ENCODE measurements around the gene VWDE.

Gene VWDE

DNA sequence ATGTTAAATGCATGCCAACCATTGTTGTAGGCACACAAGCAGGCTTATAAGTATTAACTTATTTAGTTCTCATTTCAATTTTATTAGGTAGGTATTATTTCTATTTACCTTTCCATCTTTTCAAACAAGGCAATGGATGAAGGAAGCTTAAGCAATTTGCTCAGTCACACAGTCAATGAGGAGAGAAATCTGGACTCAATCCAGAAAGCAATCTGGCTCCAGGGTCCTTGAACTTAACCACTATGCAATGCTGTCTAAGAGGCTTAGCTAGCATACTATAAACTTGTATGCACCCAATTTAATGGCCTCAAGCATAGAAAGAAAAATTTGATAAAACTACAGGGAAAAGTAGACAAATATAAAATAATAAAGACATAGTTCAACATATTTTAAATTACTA lies 88.6 kb downstream of the VWDE start:
- in situ Hi-C loops (cut with MboI; ENCODE audit: low pct_unique_long_range_greater_than_20kb, low sequenced_read_pairs, unreplicated experiment) = loop anchor here (25.0 kb wide), 2 partner anchors 253 to 478 kb away; partner anchors contain the start of gene THSD7A
- DNase-seq (ENCODE audit: low spot score) = no peak

DNA sequence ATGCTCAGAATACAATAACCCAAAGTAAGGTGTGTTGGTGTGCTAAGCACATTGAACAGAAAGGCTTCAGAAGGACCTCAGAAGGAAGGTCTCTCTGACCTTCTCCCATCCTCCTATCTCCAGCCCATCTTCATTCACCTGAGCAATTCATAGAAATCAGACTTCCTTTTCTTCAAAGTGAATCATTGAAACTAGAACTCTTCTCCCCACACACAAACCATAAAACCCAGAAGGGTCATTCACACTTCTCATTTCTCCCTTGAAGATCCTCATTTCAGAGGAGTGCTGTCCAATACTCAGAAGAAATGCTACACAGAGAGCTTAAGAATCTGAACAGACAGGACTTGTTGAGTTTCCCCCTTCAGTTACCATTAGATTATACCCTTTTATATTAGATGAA lies 89.5 kb downstream of the VWDE start:
- in situ Hi-C loops (cut with MboI; ENCODE audit: low pct_unique_long_range_greater_than_20kb, low sequenced_read_pairs, unreplicated experiment) = loop anchor here (25.0 kb wide), 2 partner anchors 252 to 477 kb away; partner anchors contain the start of gene THSD7A
- TF ChIP-seq, protein P1, sequence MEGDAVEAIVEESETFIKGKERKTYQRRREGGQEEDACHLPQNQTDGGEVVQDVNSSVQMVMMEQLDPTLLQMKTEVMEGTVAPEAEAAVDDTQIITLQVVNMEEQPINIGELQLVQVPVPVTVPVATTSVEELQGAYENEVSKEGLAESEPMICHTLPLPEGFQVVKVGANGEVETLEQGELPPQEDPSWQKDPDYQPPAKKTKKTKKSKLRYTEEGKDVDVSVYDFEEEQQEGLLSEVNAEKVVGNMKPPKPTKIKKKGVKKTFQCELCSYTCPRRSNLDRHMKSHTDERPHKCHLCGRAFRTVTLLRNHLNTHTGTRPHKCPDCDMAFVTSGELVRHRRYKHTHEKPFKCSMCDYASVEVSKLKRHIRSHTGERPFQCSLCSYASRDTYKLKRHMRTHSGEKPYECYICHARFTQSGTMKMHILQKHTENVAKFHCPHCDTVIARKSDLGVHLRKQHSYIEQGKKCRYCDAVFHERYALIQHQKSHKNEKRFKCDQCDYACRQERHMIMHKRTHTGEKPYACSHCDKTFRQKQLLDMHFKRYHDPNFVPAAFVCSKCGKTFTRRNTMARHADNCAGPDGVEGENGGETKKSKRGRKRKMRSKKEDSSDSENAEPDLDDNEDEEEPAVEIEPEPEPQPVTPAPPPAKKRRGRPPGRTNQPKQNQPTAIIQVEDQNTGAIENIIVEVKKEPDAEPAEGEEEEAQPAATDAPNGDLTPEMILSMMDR (IDR thresholded peaks at IDR 0.05; ENCODE audit: extremely low read depth, insufficient read depth, missing control alignments) = no peak
- DNase-seq (ENCODE audit: low spot score) = no peak

More for the DNA sequence above, 88.6 kb downstream of the VWDE start:
- TF ChIP-seq, protein P1 (IDR thresholded peaks at IDR 0.05; ENCODE audit: extremely low read depth, insufficient read depth, missing control alignments) = no peak

DNA sequence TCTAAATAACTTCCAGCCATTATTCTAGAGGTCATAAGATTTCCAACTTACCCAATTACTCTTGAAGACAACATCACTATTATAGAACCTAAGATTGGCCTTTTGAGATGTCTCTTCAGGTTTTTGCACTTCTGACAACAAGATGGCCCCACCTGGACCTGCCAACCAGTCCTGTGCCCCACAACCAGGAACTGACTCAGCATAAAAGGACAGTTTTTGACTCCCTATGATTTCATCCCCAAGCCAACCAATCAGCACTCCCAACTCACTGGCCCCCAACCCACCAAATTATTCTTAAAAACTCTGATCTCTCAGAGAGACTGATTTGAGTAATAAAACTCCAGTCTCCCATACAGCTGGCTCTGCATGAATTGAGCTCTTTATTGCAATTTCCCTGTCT lies 98.2 kb downstream of the VWDE start:
- no peak for DNase-seq (ENCODE audit: low spot score)
- in situ Hi-C loops (cut with MboI; ENCODE audit: low pct_unique_long_range_greater_than_20kb, low sequenced_read_pairs, unreplicated experiment) = loop anchor here (25.0 kb wide), 2 partner anchors 243 to 468 kb away; partner anchors contain the start of gene THSD7A
- TF ChIP-seq, protein P1 (IDR thresholded peaks at IDR 0.05; ENCODE audit: extremely low read depth, insufficient read depth, missing control alignments) = no peak

DNA sequence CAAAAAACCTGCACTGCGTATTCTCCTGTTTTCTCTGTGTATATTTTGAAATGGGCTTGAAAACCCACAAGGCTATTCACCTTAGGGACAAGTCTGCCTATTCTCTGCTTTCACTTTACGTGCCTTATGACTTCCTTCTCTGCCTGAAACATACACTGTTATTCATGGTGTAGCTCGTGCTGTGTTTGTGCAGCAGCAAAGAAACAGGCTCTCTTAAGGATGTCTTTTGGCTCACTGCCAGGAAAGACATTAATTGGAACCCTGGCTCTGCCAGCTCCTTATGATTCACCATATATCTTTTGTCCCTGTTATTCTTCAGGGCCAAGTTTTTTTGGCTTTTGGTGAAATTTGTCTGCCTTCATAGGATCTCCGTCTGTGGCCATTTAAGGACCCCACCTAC lies 100.2 kb downstream of the VWDE start:
- TF ChIP-seq, protein P1 (IDR thresholded peaks at IDR 0.05; ENCODE audit: extremely low read depth, insufficient read depth, missing control alignments) = no peak
- DNase-seq (ENCODE audit: low spot score) = no peak
- in situ Hi-C loops (cut with MboI; ENCODE audit: low pct_unique_long_range_greater_than_20kb, low sequenced_read_pairs, unreplicated experiment) = loop anchor here (25.0 kb wide), 2 partner anchors 241 to 466 kb away; partner anchors contain the start of gene THSD7A

DNA sequence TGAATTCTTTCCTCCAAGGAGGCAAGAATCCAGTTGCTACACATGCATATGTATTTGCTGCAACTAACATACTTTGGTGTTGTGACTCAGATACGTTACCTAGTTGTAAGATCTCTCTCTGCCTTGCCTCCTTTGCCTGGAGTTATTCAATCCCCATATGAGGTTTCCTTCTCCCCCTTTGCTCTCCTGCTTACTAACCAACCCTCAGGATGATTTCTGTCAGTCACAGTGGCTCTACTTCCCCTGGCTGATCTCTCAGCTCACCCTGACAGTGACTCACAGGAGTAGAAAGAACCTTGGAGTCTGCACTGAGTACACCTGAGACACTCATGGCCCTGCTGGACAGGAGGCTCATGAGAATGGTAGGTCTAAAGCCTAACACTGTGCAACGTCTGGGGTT lies 100.6 kb downstream of the VWDE start:
- TF ChIP-seq, protein P1 (IDR thresholded peaks at IDR 0.05; ENCODE audit: extremely low read depth, insufficient read depth, missing control alignments) = no peak
- DNase-seq (ENCODE audit: low spot score) = no peak
- in situ Hi-C loops (cut with MboI; ENCODE audit: low pct_unique_long_range_greater_than_20kb, low sequenced_read_pairs, unreplicated experiment) = loop anchor here (25.0 kb wide), 2 partner anchors 241 to 466 kb away; partner anchors contain the start of gene THSD7A

DNA sequence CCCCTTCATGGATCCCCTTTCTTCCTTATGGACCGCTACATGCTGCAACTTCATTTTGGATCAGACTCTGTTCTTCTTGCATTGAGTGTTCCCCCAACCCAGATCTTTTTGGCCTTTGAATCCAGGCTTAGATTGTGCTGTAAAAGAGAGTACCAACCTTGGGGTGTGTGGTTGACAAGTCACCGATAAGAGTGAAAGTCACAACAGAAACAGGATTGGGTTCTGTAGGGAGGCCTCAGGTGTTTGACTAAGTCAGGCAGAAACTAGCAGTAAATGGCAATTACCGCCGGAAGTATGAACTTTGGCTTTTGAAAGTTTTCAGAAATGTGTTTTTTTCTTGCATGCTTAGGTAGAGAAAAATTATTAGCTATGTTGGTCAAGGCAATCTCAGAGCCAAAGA lies 103.2 kb downstream of the VWDE start:
- TF ChIP-seq, protein P1 (IDR thresholded peaks at IDR 0.05; ENCODE audit: extremely low read depth, insufficient read depth, missing control alignments) = no peak
- in situ Hi-C loops (cut with MboI; ENCODE audit: low pct_unique_long_range_greater_than_20kb, low sequenced_read_pairs, unreplicated experiment) = loop anchor here (25.0 kb wide), 2 partner anchors 238 to 463 kb away; partner anchors contain the start of gene THSD7A
- DNase-seq (ENCODE audit: low spot score) = no peak

Data from GM13977 (cell line).